Neural progenitor cell (in vitro differentiated cells): ENCODE results near the gene CEP350.

Experiments used
- EZH2 ChIP-seq: fragments of 200-600 bp; sonication (generic); IDR thresholded peaks from 2 replicates; pipeline ENCODE4 v1.6.1; 2017; ENCODE audit warnings: antibody characterized with exemption, mild to moderate bottlenecking, moderate library complexity
- TF ChIP-seq, protein P1 (sequence below): fragments of 200-600 bp; sonication (generic); IDR thresholded peaks from 2 replicates; pipeline ENCODE4 v1.5.1; 2017; ENCODE audit warnings: antibody characterized with exemption, mild to moderate bottlenecking

DNA sequence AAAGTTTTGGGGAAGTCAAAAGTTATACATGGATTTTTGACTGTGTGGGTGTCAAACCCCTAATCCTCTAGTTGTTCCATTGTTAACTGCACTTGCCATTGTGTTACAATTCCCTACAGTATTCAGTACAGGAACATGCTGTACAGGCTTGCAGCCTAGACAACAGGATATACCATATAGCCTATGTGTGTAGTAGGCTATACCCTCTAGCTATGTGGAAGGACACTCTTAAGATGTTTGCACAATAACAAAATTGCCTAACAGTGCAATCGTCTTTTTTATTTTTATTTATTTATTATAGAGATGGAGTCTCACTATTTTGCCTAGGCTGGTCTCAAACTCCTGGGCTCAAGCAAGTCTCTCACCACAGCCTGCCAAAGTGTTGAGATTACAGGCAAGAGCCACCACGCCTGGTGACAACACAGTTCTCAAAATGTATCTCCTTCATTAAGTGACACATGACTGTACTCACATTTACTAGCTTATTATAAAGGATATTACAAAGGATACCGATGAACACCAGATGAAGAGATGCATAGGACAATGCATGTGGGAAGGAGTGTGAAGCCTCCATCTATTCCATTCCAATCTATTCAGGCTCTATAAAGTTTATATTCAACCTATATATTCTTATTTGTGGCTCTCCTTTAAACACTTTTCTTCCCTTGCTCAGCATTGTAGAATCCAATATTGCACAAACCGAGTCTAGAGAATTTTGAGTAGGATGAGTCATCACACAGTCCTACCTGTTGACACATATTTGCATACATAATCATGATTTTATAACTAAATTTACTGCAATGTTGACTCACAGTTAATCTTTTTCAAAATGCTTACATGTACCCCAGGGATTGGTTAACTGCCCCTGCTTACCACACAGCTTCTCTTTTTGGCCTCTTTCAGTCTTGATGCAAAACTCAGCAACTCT is 28.4 kb upstream of the CEP350 start:
- TF ChIP-seq, protein P1, sequence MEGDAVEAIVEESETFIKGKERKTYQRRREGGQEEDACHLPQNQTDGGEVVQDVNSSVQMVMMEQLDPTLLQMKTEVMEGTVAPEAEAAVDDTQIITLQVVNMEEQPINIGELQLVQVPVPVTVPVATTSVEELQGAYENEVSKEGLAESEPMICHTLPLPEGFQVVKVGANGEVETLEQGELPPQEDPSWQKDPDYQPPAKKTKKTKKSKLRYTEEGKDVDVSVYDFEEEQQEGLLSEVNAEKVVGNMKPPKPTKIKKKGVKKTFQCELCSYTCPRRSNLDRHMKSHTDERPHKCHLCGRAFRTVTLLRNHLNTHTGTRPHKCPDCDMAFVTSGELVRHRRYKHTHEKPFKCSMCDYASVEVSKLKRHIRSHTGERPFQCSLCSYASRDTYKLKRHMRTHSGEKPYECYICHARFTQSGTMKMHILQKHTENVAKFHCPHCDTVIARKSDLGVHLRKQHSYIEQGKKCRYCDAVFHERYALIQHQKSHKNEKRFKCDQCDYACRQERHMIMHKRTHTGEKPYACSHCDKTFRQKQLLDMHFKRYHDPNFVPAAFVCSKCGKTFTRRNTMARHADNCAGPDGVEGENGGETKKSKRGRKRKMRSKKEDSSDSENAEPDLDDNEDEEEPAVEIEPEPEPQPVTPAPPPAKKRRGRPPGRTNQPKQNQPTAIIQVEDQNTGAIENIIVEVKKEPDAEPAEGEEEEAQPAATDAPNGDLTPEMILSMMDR, result no peak
- no peak for TF ChIP-seq EZH2
